Transverse colon (tissue), 4 donors: ENCODE results near the gene PUSL1. TPM values are rescaled to one million over a fixed set of nuclear protein-coding genes. Genes with fewer than 3 reads are reported as not detected.

ENCODE experiments used
- DNase-seq: peaks from one replicate; pipeline ENCODE4 v3.0.0-alpha.2; 2019
- H3K27ac ChIP-seq, 4 donors: fragments of 200-600 bp; sonication (generic); 2 replicates each; pipeline ENCODE4 v1.5.1; 2016 to 2018; ENCODE audit warnings: inconsistent platforms in 4 of 4
- H3K27me3 ChIP-seq: fragments of 200-600 bp; sonication (generic); 2 replicates; pipeline ENCODE4 v1.5.1; 2017; ENCODE audit warnings: inconsistent platforms
- H3K36me3 ChIP-seq, 4 donors: fragments of 200-600 bp; sonication (generic); 2 replicates each; pipeline ENCODE4 v1.5.1; 2017 to 2019; ENCODE audit warnings: inconsistent platforms in 4 of 4
- H3K4me1 ChIP-seq, 4 donors: fragments of 200-600 bp; sonication (generic); 2 replicates each; pipeline ENCODE4 v1.5.1; 2017 to 2020; ENCODE audit warnings: inconsistent platforms in 4 of 4
- H3K4me3 ChIP-seq, 4 donors: fragments of 200-600 bp; sonication (generic); 1 replicate in 1 of 4; 2 replicates in 3 of 4; pipeline versions ENCODE4 v1.5.1 to v1.6.1; 2017 to 2019; ENCODE audit warnings: inconsistent platforms in 4 of 4
- H3K9me3 ChIP-seq, 2 donors: fragments of 200-600 bp; sonication (generic); 2 replicates each; pipeline ENCODE4 v1.5.1; 2017 to 2019; ENCODE audit warnings: inconsistent platforms in 2 of 2
- EP300 ChIP-seq: sonication (generic); formaldehyde crosslinking; IDR thresholded peaks from one replicate; pipeline ENCODE4 v1.6.1; 2017; ENCODE audit warnings: antibody characterized with exemption, low read depth
- POLR2A ChIP-seq: fragments of 450-650 bp; IDR thresholded peaks from one replicate; pipeline ENCODE4 v1.6.1; 2016; ENCODE audit warnings: antibody characterized with exemption, mild to moderate bottlenecking, moderate library complexity
- POLR2AphosphoS5 ChIP-seq, 3 donors: sonication (generic); formaldehyde crosslinking; IDR thresholded peaks; one replicate each; pipeline ENCODE4 v1.6.1; 2016; ENCODE audit warnings: antibody characterized with exemption in 3 of 3
- WGBS, 2 donors: methylation state at CpG; one replicate each; pipeline ENCODE4 v1.1.5; 2018; ENCODE audit warnings: low coverage in 1 of 2; 5-methylcytosine and 5-hydroxymethylcytosine counted together
- in situ Hi-C, 4 donors: fragments of 200-750 bp; cut with MboI; loops; one replicate each; pipeline versions ENCODE4 v1.15.0 to v1.15.1; 2017; ENCODE audit warnings: low sequenced_read_pairs in 3 of 4, low pct_ligation_motif_present in 1 of 4, low pct_unique_long_range_greater_than_20kb in 1 of 4
- intact Hi-C: fragments of 100-400 bp; cut with DNase I; formaldehyde crosslinking; loops from one replicate; pipeline ENCODE4 v1.15.1; 2023; ENCODE audit warnings: low total_unique reads
- total RNA-seq, 4 donors: library from RNA; depleted of rRNA; stranded (reverse); fragments of >200 nt; gene quantifications; one replicate each; pipeline ENCODE4 v1.1.0, GENCODE V29; 2016
- TF ChIP-seq, protein P1 (sequence below), 5 experiments: fragments of 200-600 bp in 3 of 5; fragments of 450-650 bp in 2 of 5; sonication (generic) in 3 of 5; IDR thresholded peaks; 1 replicate in 2 of 5; 2 replicates in 3 of 5; pipeline ENCODE4 v1.5.1; 2016 to 2017; ENCODE audit warnings: antibody characterized with exemption in 5 of 5, inconsistent platforms in 3 of 5, mild to moderate bottlenecking in 2 of 5, moderate library complexity in 1 of 5

The PUSL1 gene
- total RNA-seq, 4 donors from 2014 or later = 7.0 to 35.9 (median 20.5) TPM

- Histone ChIP-seq H3K27ac (peak overlapping the region; percentile 2 to 71 (median 26)), H3K4me3 (no peak overlapping the region), H3K9me3 (no peaks in the 10 kb centered on the region), H3K27me3 (peaks cover 12% of the 10 kb centered on the region), H3K4me1 (peaks cover 14 to 27% (median 24%) of the 10 kb centered on the region in 4 donors), H3K36me3 (peaks cover 0 to 6% (median 0%) of the 10 kb centered on the region in 4 donors)
- TF ChIP-seq POLR2A (no peak), POLR2AphosphoS5 (IDR thresholded peaks at IDR 0.05) (peak in 1 of 3 donors; percentile 17)
- 56% methylated on average over 13 of the region's 15 CpGs; no CpG with 5 or more reads in 1 of the 2 donors for WGBS, 2 donors
- in situ Hi-C loops = no loop called here
- DNase-seq = peak; percentile 61
- intact Hi-C loops = no loop called here
Observed at GRCh38 chr1:1330366-1331067, 22.1 kb downstream of the PUSL1 start.

- DNase-seq = peak; percentile 74
Observed at GRCh38 chr1:1331068-1331965, 22.9 kb downstream of the PUSL1 start, which contains the start of gene TAS1R3. TAS1R3 (plus strand) TSS chr1:1331280; CDS start chr1:1331346, 66 bp downstream.

GRCh38 chr1:1332031-1332755, 23.8 kb downstream of the PUSL1 start:
- no peak overlapping the region for H3K27ac ChIP-seq
- no peaks in the 10 kb centered on the region for H3K9me3 ChIP-seq
- intact Hi-C loops (no loop called here), in situ Hi-C loops (no loop called here)
- no peak overlapping the region for H3K4me3 ChIP-seq
- H3K36me3 ChIP-seq = peaks cover 0 to 6% (median 0%) of the 10 kb centered on the region in 4 donors
- WGBS, 2 donors = 52% methylated on average over 51 of the region's 57 CpGs; no CpG with 5 or more reads in 1 of the 2 donors
- TF ChIP-seq POLR2AphosphoS5 (IDR thresholded peaks at IDR 0.05) = peak in 1 of 3 donors; percentile 5
- TF ChIP-seq, protein P1, sequence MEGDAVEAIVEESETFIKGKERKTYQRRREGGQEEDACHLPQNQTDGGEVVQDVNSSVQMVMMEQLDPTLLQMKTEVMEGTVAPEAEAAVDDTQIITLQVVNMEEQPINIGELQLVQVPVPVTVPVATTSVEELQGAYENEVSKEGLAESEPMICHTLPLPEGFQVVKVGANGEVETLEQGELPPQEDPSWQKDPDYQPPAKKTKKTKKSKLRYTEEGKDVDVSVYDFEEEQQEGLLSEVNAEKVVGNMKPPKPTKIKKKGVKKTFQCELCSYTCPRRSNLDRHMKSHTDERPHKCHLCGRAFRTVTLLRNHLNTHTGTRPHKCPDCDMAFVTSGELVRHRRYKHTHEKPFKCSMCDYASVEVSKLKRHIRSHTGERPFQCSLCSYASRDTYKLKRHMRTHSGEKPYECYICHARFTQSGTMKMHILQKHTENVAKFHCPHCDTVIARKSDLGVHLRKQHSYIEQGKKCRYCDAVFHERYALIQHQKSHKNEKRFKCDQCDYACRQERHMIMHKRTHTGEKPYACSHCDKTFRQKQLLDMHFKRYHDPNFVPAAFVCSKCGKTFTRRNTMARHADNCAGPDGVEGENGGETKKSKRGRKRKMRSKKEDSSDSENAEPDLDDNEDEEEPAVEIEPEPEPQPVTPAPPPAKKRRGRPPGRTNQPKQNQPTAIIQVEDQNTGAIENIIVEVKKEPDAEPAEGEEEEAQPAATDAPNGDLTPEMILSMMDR (IDR thresholded peaks at IDR 0.05) = no peak
- DNase-seq = no peak
- H3K4me1 ChIP-seq = peaks cover 3 to 18% (median 13%) of the 10 kb centered on the region in 4 donors
- peaks cover 12% of the 10 kb centered on the region for H3K27me3 ChIP-seq

More at GRCh38 chr1:1331068-1331965, 22.9 kb downstream of the PUSL1 start, which contains the start of gene TAS1R3:
- intact Hi-C loops (no loop called here), in situ Hi-C loops (no loop called here)
- TF ChIP-seq POLR2A (no peak), EP300 (no peak), POLR2AphosphoS5 (IDR thresholded peaks at IDR 0.05) (peak in 1 of 3 donors; percentile 13)
- TF ChIP-seq, protein P1 (IDR thresholded peaks at IDR 0.05) = no peak
- Histone ChIP-seq H3K4me1 (peaks cover 6 to 19% (median 16%) of the 10 kb centered on the region in 4 donors), H3K27me3 (peaks cover 12% of the 10 kb centered on the region), H3K27ac (peak within 1 kb of the TSS; percentile 2 to 71 (median 26)), H3K9me3 (no peaks in the 10 kb centered on the region), H3K4me3 (no peak within 1 kb of the TSS), H3K36me3 (peaks cover 0 to 6% (median 0%) of the 10 kb centered on the region in 4 donors)
- 75% methylated on average over 24 of the region's 41 CpGs; no CpG with 5 or more reads in 1 of the 2 donors for WGBS, 2 donors

- intact Hi-C loops = no loop called here
- TF ChIP-seq POLR2AphosphoS5 (IDR thresholded peaks at IDR 0.05) (peak in 2 of 3 donors; percentile 6 to 24), EP300 (no peak)
- Histone ChIP-seq H3K4me1 (peaks cover 3 to 18% (median 13%) of the 10 kb centered on the region in 4 donors), H3K27ac (no peak overlapping the region), H3K4me3 (no peak overlapping the region), H3K36me3 (peaks cover 0 to under 1% (median 0%) of the 10 kb centered on the region in 4 donors), H3K9me3 (no peaks in the 10 kb centered on the region), H3K27me3 (peaks cover 12% of the 10 kb centered on the region)
- in situ Hi-C loops = no loop called here
- 41% methylated on average over 44 of the region's 48 CpGs; no CpG with 5 or more reads in 1 of the 2 donors for WGBS, 2 donors
- DNase-seq = peak; percentile 70
Observed at GRCh38 chr1:1332774-1333480, 24.5 kb downstream of the PUSL1 start.
